Esophagus muscularis mucosa (tissue), 4 donors: ENCODE results near the gene POLR1E.

Source experiments
- CTCF ChIP-seq, 3 experiments: fragments of 200-600 bp in 2 of 3; fragments of 450-650 bp in 1 of 3; sonication (generic) in 2 of 3; IDR thresholded peaks; one replicate each; pipeline ENCODE4 v1.5.1; 2017 to 2019; ENCODE audit warnings: antibody characterized with exemption in 3 of 3, mild to moderate bottlenecking in 2 of 3, moderate library complexity in 1 of 3
- EP300 ChIP-seq: sonication (generic); formaldehyde crosslinking; IDR thresholded peaks from one replicate; pipeline ENCODE4 v1.6.1; 2017; ENCODE audit warnings: antibody characterized with exemption
- POLR2A ChIP-seq: fragments of 450-650 bp; IDR thresholded peaks from one replicate; pipeline ENCODE4 v1.6.1; 2017; ENCODE audit warnings: antibody characterized with exemption, moderate library complexity, mild to moderate bottlenecking, low read depth
- POLR2AphosphoS5 ChIP-seq, 2 donors: sonication (generic); formaldehyde crosslinking; IDR thresholded peaks; one replicate each; pipeline ENCODE4 v1.6.1; 2017; ENCODE audit warnings: antibody characterized with exemption in 2 of 2

GRCh38 chr9:37547328-37547878, 61.7 kb downstream of the POLR1E start:
- TF ChIP-seq CTCF (IDR thresholded peaks at IDR 0.05) (no peak), POLR2AphosphoS5 (IDR thresholded peaks at IDR 0.05) (no peak), POLR2A (no peak), EP300 (no peak)
